HEK293 (cell line): ENCODE measurements around the gene SERPINA12.

Experiments
- CTCF ChIA-PET: fragments of 350-600 bp; formaldehyde crosslinking; extraction: SDS; loops from one replicate; lab custom pipeline; 2021; ENCODE audit warnings: antibody characterized with exemption; lab: Yijun Ruan, JAX
- POLR2A ChIA-PET: fragments of 300-600 bp; formaldehyde crosslinking; extraction: SDS; loops from one replicate; lab custom pipeline; 2020; ENCODE audit warnings: antibody characterized with exemption, inconsistent platforms; lab: Yijun Ruan, JAX
- H3K27ac ChIP-seq: fragments of 200-500 bp; sonication (Bioruptor generic); 2 replicates; pipeline ENCODE4 v1.5.1; 2014; ENCODE audit warnings: low read depth, low read length, control low read depth, inconsistent platforms; ENCODE audit errors: extremely low read depth
- H3K36me3 ChIP-seq, 2 experiments: fragments of 200-500 bp in 1 of 2; sonication (Bioruptor generic) in 1 of 2; 1 replicate in 1 of 2; 2 replicates in 1 of 2; pipeline ENCODE4 v1.5.1; 2014 to 2017; ENCODE audit warnings: inconsistent platforms in 2 of 2, low read length in 2 of 2; ENCODE audit not compliant: control insufficient read depth in 2 of 2, insufficient read depth in 1 of 2
- H3K4me1 ChIP-seq: fragments of 200-500 bp; sonication (Bioruptor generic); 2 replicates; pipeline ENCODE4 v1.5.1; 2014; ENCODE audit warnings: mild to moderate bottlenecking, low read length, inconsistent platforms; ENCODE audit not compliant: control insufficient read depth, insufficient read depth
- H3K4me3 ChIP-seq: 2 replicates; pipeline ENCODE4 v1.5.1; 2011; ENCODE audit warnings: low read depth, mild to moderate bottlenecking, control low read depth, low read length, moderate library complexity
- H3K9me3 ChIP-seq: fragments of 200-500 bp; sonication (Bioruptor generic); 2 replicates; pipeline ENCODE4 v1.5.1; 2014; ENCODE audit warnings: low read depth, low read length, inconsistent platforms; ENCODE audit not compliant: control insufficient read depth, insufficient read depth
- FEZF1 ChIP-seq: fragments of 450-650 bp; formaldehyde crosslinking; IDR thresholded peaks from 2 replicates; pipeline ENCODE4 v1.5.1; 2016; ENCODE audit warnings: missing biosample characterization, missing genetic modification characterization
- GLIS1 ChIP-seq: fragments of 450-650 bp; formaldehyde crosslinking; IDR thresholded peaks from 2 replicates; pipeline ENCODE4 v1.5.1; 2016; ENCODE audit warnings: missing biosample characterization, missing genetic modification characterization
- GLIS2 ChIP-seq: fragments of 450-650 bp; formaldehyde crosslinking; IDR thresholded peaks from 2 replicates; pipeline ENCODE4 v1.5.1; 2016; ENCODE audit warnings: missing biosample characterization, missing genetic modification characterization
- HIC1 ChIP-seq: fragments of 450-650 bp; formaldehyde crosslinking; IDR thresholded peaks from 2 replicates; pipeline ENCODE4 v1.5.1; 2016; ENCODE audit warnings: missing biosample characterization, missing genetic modification characterization
- MZF1 ChIP-seq: fragments of 450-650 bp; formaldehyde crosslinking; IDR thresholded peaks from 2 replicates; pipeline ENCODE4 v1.5.1; 2017; ENCODE audit warnings: missing biosample characterization, missing genetic modification characterization, borderline replicate concordance
- PRDM1 ChIP-seq: fragments of 450-650 bp; formaldehyde crosslinking; IDR thresholded peaks from 2 replicates; pipeline ENCODE4; 2016; ENCODE audit warnings: missing biosample characterization, missing genetic modification characterization
- SETDB1 ChIP-seq: IDR thresholded peaks from one replicate; pipeline ENCODE4 v1.6.1; 2017; ENCODE audit warnings: mild to moderate bottlenecking, low read length, moderate library complexity, mixed read lengths; ENCODE audit not compliant: insufficient read length
- ZNF133 ChIP-seq: fragments of 450-650 bp; formaldehyde crosslinking; IDR thresholded peaks from 2 replicates; pipeline ENCODE4 v1.5.1; 2016; ENCODE audit warnings: missing biosample characterization, missing genetic modification characterization
- ZNF18 ChIP-seq: fragments of 450-650 bp; formaldehyde crosslinking; IDR thresholded peaks from 2 replicates; pipeline ENCODE4 v1.5.1; 2016; ENCODE audit warnings: missing biosample characterization, missing genetic modification characterization
- ZNF19 ChIP-seq: fragments of 450-650 bp; formaldehyde crosslinking; IDR thresholded peaks from 2 replicates; pipeline ENCODE4; 2016; ENCODE audit warnings: missing biosample characterization, missing genetic modification characterization, low read depth
- ZNF26 ChIP-seq: fragments of 450-650 bp; formaldehyde crosslinking; IDR thresholded peaks from 2 replicates; pipeline ENCODE4 v1.5.1; 2016; ENCODE audit warnings: missing biosample characterization, missing genetic modification characterization
- ZNF266 ChIP-seq: fragments of 450-650 bp; formaldehyde crosslinking; IDR thresholded peaks from 2 replicates; pipeline ENCODE4 v1.5.1; 2016; ENCODE audit warnings: missing biosample characterization, missing genetic modification characterization, low read depth
- ZNF274 ChIP-seq, 2 experiments: fragments of 200-500 bp in 1 of 2; fragments of 450-650 bp in 1 of 2; sonication (Bioruptor generic) in 1 of 2; formaldehyde crosslinking in 1 of 2; IDR thresholded peaks; 2 replicates each; pipeline versions ENCODE4 v1.5.1 to v1.6.1; 2014 to 2016; ENCODE audit warnings: borderline replicate concordance in 1 of 2, inconsistent platforms in 1 of 2, low read length in 1 of 2, missing biosample characterization in 1 of 2, missing genetic modification characterization in 1 of 2
- ZNF335 ChIP-seq: fragments of 450-650 bp; formaldehyde crosslinking; conservative IDR thresholded peaks from 2 replicates; pipeline ENCODE4 v1.5.1; 2016; ENCODE audit warnings: missing biosample characterization, missing genetic modification characterization
- ZNF404 ChIP-seq: fragments of 450-650 bp; formaldehyde crosslinking; IDR thresholded peaks from 2 replicates; pipeline ENCODE4 v1.5.1; 2017; ENCODE audit warnings: missing biosample characterization, missing genetic modification characterization
- ZNF513 ChIP-seq: fragments of 450-650 bp; IDR thresholded peaks from 2 replicates; pipeline ENCODE4 v1.5.1; 2018; ENCODE audit warnings: missing biosample characterization, missing genetic modification characterization
- ZNF514 ChIP-seq: fragments of 450-650 bp; formaldehyde crosslinking; IDR thresholded peaks from 2 replicates; pipeline ENCODE4 v1.5.1; 2016; ENCODE audit warnings: missing biosample characterization, missing genetic modification characterization
- ZNF621 ChIP-seq: fragments of 450-650 bp; formaldehyde crosslinking; IDR thresholded peaks from 2 replicates; pipeline ENCODE4 v1.5.1; 2017; ENCODE audit warnings: missing biosample characterization, missing genetic modification characterization
- ZNF623 ChIP-seq: fragments of 450-650 bp; formaldehyde crosslinking; IDR thresholded peaks from 2 replicates; pipeline ENCODE4 v1.5.1; 2016; ENCODE audit warnings: missing biosample characterization, missing genetic modification characterization

The SERPINA12 gene

GRCh38 chr14:94480809-94481208, 28.5 kb downstream of the SERPINA12 start:
- Histone ChIP-seq H3K9me3 (no peaks in the 10 kb centered on the region), H3K27ac (no peak overlapping the region), H3K36me3 (no peaks in the 10 kb centered on the region), H3K4me1 (no peaks in the 10 kb centered on the region), H3K4me3 (no peak overlapping the region)
- POLR2A ChIA-PET: no interaction called here
- CTCF ChIA-PET: interaction anchor here (0.9 to 1.6 kb wide), 2 partner anchors 47 to 344 kb away, joined by 3 read pairs; no protein-coding TSS in a partner anchor
- no peak for TF ChIP-seq ZNF19 (tag by site-specific recombination)
- TF ChIP-seq ZNF623 (tag by site-specific recombination): no peak
- no peak for TF ChIP-seq ZNF335 (tag by site-specific recombination)
- TF ChIP-seq ZNF513 (tag by site-specific recombination): no peak
- TF ChIP-seq ZNF26 (tag by site-specific recombination): no peak
- no peak for TF ChIP-seq GLIS2
- TF ChIP-seq ZNF274 (IDR thresholded peaks at IDR 0.05; ENCODE audit: low read length): no peak
- no peak for TF ChIP-seq ZNF274 (tag by site-specific recombination; IDR thresholded peaks at IDR 0.05; ENCODE audit: borderline replicate concordance)
- no peak for TF ChIP-seq HIC1
- TF ChIP-seq MZF1 (tag by site-specific recombination): no peak
- no peak for TF ChIP-seq ZNF266 (tag by site-specific recombination)
- no peak for TF ChIP-seq PRDM1
- TF ChIP-seq FEZF1 (tag by site-specific recombination): no peak
- TF ChIP-seq ZNF621 (tag by site-specific recombination): no peak
- TF ChIP-seq ZNF404 (tag by site-specific recombination): no peak

- Histone ChIP-seq H3K4me3 (no peak overlapping the region), H3K4me1 (no peaks in the 10 kb centered on the region), H3K9me3 (no peaks in the 10 kb centered on the region), H3K27ac (no peak overlapping the region), H3K36me3 (no peaks in the 10 kb centered on the region)
- POLR2A ChIA-PET: no interaction called here
- CTCF ChIA-PET: interaction anchor here (1.3 to 4.6 kb wide), 2 partner anchors 7 to 55 kb away, joined by 3 to 29 read pairs; no protein-coding TSS in a partner anchor
- no peak for TF ChIP-seq ZNF266 (tag by site-specific recombination)
- TF ChIP-seq ZNF133 (tag by site-specific recombination): peak; percentile 95
- TF ChIP-seq SETDB1: peak; percentile 55
- no peak for TF ChIP-seq GLIS1 (tag by site-specific recombination)
Measured at GRCh38 chr14:94478420-94478819, 30.8 kb downstream of the SERPINA12 start.

GRCh38 chr14:94476023-94476422, 33.2 kb downstream of the SERPINA12 start, which contains the start of gene SERPINA9:
Gene SERPINA9, minus strand, starts transcription at chr14:94476197. Its CDS starts 6,357 bp downstream, at chr14:94469840.
- POLR2A ChIA-PET: no interaction called here
- TF ChIP-seq ZNF18 (tag by site-specific recombination): no peak
- TF ChIP-seq ZNF514: no peak
- TF ChIP-seq, all 188 proteins: peak for 0
- no peak within 1 kb of the TSS for H3K27ac ChIP-seq
- CTCF ChIA-PET: interaction anchor here (4.6 kb wide), 1 partner anchor 10 kb away, joined by 29 read pairs; no protein-coding TSS in a partner anchor
- no peaks in the 10 kb centered on the region for H3K9me3 ChIP-seq
- H3K4me1 ChIP-seq: no peaks in the 10 kb centered on the region
- no peak within 1 kb of the TSS for H3K4me3 ChIP-seq
- no peaks in the 10 kb centered on the region for H3K36me3 ChIP-seq
